ENCODE data around the gene INKA1.
"Not testable (repeated sequence)": the region's sequence is repeated elsewhere in the genome, so short reads cannot be mapped to it uniquely, and the experiment has no call there.

Gene INKA1

DNA sequence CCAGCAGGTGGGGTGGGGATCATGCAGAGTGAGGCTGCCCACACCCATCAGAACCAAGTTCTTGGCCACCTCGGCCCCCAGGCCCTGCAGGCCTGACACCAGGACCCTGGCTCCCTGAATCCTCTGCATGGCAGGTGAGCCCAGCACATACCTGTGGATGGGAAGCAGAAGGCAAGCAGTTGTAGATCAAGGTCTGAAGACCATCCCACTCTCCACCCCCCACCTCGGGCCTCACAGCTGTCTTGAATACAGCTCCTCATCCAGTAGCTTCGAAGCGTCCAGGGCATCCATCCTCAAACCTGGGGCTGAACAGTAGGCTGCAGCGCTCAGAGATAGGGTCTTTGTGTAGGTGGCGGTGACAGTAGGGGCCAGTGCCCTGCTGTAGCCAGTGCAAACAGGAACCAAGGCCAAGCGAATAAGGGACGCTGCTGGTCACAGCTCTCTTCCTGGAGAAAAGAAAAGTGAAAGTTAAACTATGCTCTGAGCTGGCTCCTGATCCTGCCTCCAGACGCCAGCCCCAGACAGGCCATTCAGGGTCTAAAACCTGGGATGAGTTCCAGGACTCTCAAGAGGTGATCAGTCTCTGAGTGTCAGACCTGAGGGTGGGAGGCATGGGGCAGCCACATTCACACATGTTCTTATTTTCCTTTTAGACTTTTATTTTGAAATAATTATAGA, 10.6 kb downstream of the INKA1 start, which contains the start of gene UBA7:
UBA7 (minus strand) TSS at position 457 of the 678 bp plus-strand sequence; CDS start at position 291, 166 bp downstream.
- Mint-ChIP-seq H3K27me3 (ENCODE audit: low read depth) (no peaks in the 10 kb centered on the region), H3K9me3 (no peaks in the 10 kb centered on the region), H3K4me3 (peak within 1 kb of the TSS; percentile 66 to 87 (median 87)), H3K36me3 (ENCODE audit: low read depth) (no peaks in the 10 kb centered on the region), H3K4me1 (peaks cover 11% of the 10 kb centered on the region), H3K27ac (peak within 1 kb of the TSS; percentile 97 to 99 (median 99))
- TF ChIP-seq, protein P1, sequence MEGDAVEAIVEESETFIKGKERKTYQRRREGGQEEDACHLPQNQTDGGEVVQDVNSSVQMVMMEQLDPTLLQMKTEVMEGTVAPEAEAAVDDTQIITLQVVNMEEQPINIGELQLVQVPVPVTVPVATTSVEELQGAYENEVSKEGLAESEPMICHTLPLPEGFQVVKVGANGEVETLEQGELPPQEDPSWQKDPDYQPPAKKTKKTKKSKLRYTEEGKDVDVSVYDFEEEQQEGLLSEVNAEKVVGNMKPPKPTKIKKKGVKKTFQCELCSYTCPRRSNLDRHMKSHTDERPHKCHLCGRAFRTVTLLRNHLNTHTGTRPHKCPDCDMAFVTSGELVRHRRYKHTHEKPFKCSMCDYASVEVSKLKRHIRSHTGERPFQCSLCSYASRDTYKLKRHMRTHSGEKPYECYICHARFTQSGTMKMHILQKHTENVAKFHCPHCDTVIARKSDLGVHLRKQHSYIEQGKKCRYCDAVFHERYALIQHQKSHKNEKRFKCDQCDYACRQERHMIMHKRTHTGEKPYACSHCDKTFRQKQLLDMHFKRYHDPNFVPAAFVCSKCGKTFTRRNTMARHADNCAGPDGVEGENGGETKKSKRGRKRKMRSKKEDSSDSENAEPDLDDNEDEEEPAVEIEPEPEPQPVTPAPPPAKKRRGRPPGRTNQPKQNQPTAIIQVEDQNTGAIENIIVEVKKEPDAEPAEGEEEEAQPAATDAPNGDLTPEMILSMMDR (IDR thresholded peaks at IDR 0.05; ENCODE audit: unreplicated experiment in 3 of 3): no peak

GRCh38 chr3:49823131-49823530, 20.1 kb downstream of the INKA1 start:
- not testable (repeated sequence) for H3K36me3 Mint-ChIP-seq (ENCODE audit: low read depth); H3K4me1 Mint-ChIP-seq; H3K4me3 Mint-ChIP-seq; H3K27ac Mint-ChIP-seq; H3K9me3 Mint-ChIP-seq; H3K27me3 Mint-ChIP-seq (ENCODE audit: low read depth)

DNA sequence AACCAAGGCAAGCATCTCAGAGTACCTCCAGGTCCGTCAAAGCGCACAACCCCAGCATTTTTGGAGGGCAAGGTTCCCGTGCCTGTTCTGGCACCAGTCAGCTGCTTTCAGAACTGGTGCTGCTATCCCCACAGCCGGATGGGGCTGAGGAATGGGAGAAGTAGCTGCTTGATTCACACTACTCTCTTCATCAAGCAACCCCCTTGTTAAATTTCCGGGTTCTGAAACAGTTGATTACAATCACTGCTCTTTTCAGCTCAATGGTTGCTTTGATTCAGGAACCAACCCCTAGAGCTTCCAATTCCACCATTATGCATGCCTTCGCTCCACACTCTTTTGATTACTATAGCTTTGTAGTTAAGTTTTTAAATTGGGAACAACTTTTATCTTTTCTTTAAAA, 23.0 kb downstream of the INKA1 start:
- TF ChIP-seq, protein P1 (IDR thresholded peaks at IDR 0.05; ENCODE audit: unreplicated experiment in 3 of 3): no peak
- H3K9me3 Mint-ChIP-seq: no peaks in the 10 kb centered on the region

DNA sequence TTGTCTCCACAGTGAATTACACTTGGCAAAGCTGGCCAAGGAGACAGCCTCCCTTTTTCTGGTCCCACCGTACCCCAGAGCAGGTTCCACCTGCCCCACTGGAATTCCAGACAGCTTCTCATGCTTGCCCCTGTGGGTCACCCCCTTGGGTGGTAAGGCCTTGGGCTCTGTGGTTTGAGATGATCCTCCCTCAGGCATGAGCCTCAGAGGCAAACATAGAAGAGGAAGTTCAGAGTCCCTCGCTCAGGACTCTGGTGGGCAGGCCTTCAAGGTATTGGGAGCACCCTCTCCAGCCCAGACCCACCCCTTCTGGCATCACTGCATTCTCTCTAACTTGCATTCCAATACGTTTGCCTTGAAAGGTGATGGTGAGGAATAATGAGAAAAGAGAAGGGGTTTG, 28.3 kb downstream of the INKA1 start:
- Mint-ChIP-seq H3K4me1 (no peaks in the 10 kb centered on the region), H3K27ac (no peak overlapping the region), H3K4me3 (no peak overlapping the region), H3K9me3 (no peaks in the 10 kb centered on the region), H3K36me3 (ENCODE audit: low read depth) (peaks cover 19% of the 10 kb centered on the region), H3K27me3 (ENCODE audit: low read depth) (no peaks in the 10 kb centered on the region)
- TF ChIP-seq, protein P1 (IDR thresholded peaks at IDR 0.05; ENCODE audit: unreplicated experiment in 3 of 3): no peak

More for the DNA sequence above, 23.0 kb downstream of the INKA1 start:
- Mint-ChIP-seq H3K4me1 (no peaks in the 10 kb centered on the region), H3K27me3 (ENCODE audit: low read depth) (no peaks in the 10 kb centered on the region), H3K36me3 (ENCODE audit: low read depth) (peaks cover 11% of the 10 kb centered on the region), H3K4me3 (no peak overlapping the region), H3K27ac (no peak overlapping the region)

- Mint-ChIP-seq H3K9me3 (no peaks in the 10 kb centered on the region), H3K4me1 (peaks cover 28% of the 10 kb centered on the region), H3K27ac (peak overlapping the region; percentile 67 to 97 (median 89)), H3K4me3 (peak overlapping the region in 1 of 3 experiments; percentile 22), H3K36me3 (ENCODE audit: low read depth) (peaks cover 15% of the 10 kb centered on the region), H3K27me3 (ENCODE audit: low read depth) (no peaks in the 10 kb centered on the region)
- TF ChIP-seq, protein P1 (IDR thresholded peaks at IDR 0.05; ENCODE audit: unreplicated experiment in 3 of 3): peak; percentile 84 to 89 (median 86)
Measured at GRCh38 chr3:49839193-49839809, 36.2 kb downstream of the INKA1 start.

DNA sequence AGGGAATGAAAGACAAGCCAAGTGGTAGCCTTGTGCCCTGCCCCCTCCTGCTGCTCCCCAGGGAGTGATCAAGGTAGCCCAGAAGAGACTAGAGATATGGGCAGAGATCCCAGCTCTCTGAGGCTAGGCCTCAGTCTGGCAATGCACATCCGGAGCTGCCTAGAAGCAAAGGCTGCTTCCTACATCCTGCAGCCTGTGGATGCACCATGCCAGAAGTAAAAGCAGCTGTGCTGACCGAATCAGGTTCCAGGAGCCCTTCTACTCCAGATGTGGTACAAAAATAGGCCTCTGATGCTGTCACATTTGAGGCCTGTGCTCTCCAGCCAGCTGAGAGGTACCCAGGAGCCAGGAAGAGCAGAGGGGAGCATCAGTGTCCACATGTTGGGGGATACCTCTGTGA, 37.3 kb downstream of the INKA1 start:
- no peak overlapping the region for H3K4me3 Mint-ChIP-seq
- peak overlapping the region; percentile 67 to 97 (median 97) for H3K27ac Mint-ChIP-seq
- no peaks in the 10 kb centered on the region for H3K27me3 Mint-ChIP-seq (ENCODE audit: low read depth)
- H3K9me3 Mint-ChIP-seq: no peaks in the 10 kb centered on the region
- TF ChIP-seq, protein P1 (IDR thresholded peaks at IDR 0.05; ENCODE audit: unreplicated experiment in 3 of 3): no peak
- peaks cover 28% of the 10 kb centered on the region for H3K4me1 Mint-ChIP-seq
- H3K36me3 Mint-ChIP-seq (ENCODE audit: low read depth): peaks cover 11% of the 10 kb centered on the region
